Measurements from ENCODE around the gene SYNE4. TPM values are rescaled to one million over a fixed set of nuclear protein-coding genes. Genes with fewer than 3 reads are reported as not detected.

Gene SYNE4
- total and polyA plus RNA-seq, 2 of the 13 experiments (the other 11 are each of a cell fraction or from before 2014, with no cell fraction given) = 13.7 to 23.0 TPM

DNA sequence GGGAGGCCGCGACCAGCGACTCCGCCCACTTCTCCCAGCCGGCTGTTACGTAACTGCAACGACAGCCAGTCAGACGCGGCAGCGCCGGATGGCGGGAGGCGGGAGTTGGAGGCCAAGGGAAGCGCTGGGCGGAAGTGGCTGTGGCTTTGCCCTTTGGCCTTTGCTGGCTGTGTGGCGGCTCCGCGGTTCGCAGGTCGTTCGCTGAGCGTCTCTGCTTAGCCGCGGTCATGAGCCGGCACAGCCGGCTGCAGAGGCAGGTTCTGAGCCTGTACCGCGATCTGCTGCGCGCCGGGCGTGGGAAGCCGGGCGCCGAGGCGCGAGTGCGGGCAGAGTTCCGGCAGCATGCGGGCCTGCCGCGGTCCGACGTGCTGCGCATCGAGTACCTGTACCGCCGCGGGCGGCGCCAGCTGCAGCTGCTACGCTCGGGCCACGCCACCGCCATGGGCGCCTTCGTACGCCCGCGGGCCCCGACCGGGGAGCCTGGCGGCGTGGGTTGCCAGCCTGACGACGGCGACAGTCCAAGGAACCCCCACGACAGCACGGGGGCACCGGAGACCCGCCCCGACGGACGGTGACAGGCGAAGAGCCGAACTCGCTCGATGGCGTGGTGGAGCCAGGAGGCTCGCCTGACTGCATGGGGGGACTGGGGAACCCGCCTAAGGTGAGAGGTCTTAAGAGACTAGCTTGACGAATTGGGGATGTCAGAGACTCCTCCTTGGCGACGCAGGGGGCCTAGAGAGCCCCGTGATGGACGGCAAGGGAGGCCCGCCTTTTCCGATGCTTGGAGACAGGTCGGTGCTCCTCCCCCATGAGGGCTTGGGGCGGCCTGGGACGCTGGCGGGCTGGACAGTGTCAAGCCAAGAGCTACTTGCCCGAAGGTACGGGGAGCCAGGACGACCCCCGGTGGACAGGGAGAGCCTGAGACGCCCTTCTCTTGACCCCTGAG is 13.3 kb downstream of the SYNE4 start, which contains the start of gene SDHAF1 (continued):
- TF ChIP-seq, protein P1, sequence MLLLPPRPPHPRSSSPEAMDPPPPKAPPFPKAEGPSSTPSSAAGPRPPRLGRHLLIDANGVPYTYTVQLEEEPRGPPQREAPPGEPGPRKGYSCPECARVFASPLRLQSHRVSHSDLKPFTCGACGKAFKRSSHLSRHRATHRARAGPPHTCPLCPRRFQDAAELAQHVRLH (CRISPR knock-in tag; IDR thresholded peaks at IDR 0.05; ENCODE audit: borderline replicate concordance, low read depth) = peak; percentile 82; the same call in 1 of the 2 replicates
- TF ChIP-seq SNAI1 (CRISPR knock-in tag; IDR thresholded peaks at IDR 0.05; ENCODE audit: borderline replicate concordance) = no peak
- TF ChIP-seq HNRNPK (IDR thresholded peaks at IDR 0.05; ENCODE audit: low read depth, low read length, poor library complexity, severe bottlenecking) = no peak
- no peak for TF ChIP-seq KAT7 (CRISPR knock-in tag; IDR thresholded peaks at IDR 0.05; ENCODE audit: borderline replicate concordance)
- no peak for TF ChIP-seq ZFYVE20 (CRISPR knock-in tag; IDR thresholded peaks at IDR 0.05; ENCODE audit: borderline replicate concordance, low read depth)
- no peak for TF ChIP-seq ZNF615 (CRISPR knock-in tag; IDR thresholded peaks at IDR 0.05; ENCODE audit: borderline replicate concordance)
- no peak for TF ChIP-seq ZKSCAN8 (CRISPR knock-in tag; IDR thresholded peaks at IDR 0.05; ENCODE audit: borderline replicate concordance)
- TF ChIP-seq U2AF2 (IDR thresholded peaks at IDR 0.05; ENCODE audit: low read depth, low read length) = no peak
- TF ChIP-seq SALL1 (CRISPR knock-in tag; IDR thresholded peaks at IDR 0.05) = peak; percentile 74
- TF ChIP-seq DR1 (CRISPR knock-in tag; IDR thresholded peaks at IDR 0.05) = peak; percentile 62
- TF ChIP-seq EED (CRISPR knock-in tag; IDR thresholded peaks at IDR 0.05) = no peak
- TF ChIP-seq ZNF224 (CRISPR knock-in tag; IDR thresholded peaks at IDR 0.05) = no peak; the same call in 1 of the 2 replicates
- TF ChIP-seq, protein P2, sequence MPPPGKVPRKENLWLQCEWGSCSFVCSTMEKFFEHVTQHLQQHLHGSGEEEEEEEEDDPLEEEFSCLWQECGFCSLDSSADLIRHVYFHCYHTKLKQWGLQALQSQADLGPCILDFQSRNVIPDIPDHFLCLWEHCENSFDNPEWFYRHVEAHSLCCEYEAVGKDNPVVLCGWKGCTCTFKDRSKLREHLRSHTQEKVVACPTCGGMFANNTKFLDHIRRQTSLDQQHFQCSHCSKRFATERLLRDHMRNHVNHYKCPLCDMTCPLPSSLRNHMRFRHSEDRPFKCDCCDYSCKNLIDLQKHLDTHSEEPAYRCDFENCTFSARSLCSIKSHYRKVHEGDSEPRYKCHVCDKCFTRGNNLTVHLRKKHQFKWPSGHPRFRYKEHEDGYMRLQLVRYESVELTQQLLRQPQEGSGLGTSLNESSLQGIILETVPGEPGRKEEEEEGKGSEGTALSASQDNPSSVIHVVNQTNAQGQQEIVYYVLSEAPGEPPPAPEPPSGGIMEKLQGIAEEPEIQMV (CRISPR knock-in tag; IDR thresholded peaks at IDR 0.05; ENCODE audit: low read depth) = no peak
- TF ChIP-seq ZNF18 (CRISPR knock-in tag; IDR thresholded peaks at IDR 0.05; ENCODE audit: insufficient replicate concordance) = no peak
- peak; percentile 88 for TF ChIP-seq MYPOP (CRISPR knock-in tag; IDR thresholded peaks at IDR 0.05)
- peak; percentile 91 for TF ChIP-seq KAT8 (CRISPR knock-in tag; IDR thresholded peaks at IDR 0.05)
- peak; percentile 48; the same call in 1 of the 2 replicates for TF ChIP-seq ZNF337 (CRISPR knock-in tag; IDR thresholded peaks at IDR 0.05; ENCODE audit: borderline replicate concordance, low read depth)
- TF ChIP-seq, protein P3, sequence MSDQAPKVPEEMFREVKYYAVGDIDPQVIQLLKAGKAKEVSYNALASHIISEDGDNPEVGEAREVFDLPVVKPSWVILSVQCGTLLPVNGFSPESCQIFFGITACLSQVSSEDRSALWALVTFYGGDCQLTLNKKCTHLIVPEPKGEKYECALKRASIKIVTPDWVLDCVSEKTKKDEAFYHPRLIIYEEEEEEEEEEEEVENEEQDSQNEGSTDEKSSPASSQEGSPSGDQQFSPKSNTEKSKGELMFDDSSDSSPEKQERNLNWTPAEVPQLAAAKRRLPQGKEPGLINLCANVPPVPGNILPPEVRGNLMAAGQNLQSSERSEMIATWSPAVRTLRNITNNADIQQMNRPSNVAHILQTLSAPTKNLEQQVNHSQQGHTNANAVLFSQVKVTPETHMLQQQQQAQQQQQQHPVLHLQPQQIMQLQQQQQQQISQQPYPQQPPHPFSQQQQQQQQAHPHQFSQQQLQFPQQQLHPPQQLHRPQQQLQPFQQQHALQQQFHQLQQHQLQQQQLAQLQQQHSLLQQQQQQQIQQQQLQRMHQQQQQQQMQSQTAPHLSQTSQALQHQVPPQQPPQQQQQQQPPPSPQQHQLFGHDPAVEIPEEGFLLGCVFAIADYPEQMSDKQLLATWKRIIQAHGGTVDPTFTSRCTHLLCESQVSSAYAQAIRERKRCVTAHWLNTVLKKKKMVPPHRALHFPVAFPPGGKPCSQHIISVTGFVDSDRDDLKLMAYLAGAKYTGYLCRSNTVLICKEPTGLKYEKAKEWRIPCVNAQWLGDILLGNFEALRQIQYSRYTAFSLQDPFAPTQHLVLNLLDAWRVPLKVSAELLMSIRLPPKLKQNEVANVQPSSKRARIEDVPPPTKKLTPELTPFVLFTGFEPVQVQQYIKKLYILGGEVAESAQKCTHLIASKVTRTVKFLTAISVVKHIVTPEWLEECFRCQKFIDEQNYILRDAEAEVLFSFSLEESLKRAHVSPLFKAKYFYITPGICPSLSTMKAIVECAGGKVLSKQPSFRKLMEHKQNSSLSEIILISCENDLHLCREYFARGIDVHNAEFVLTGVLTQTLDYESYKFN (CRISPR knock-in tag; conservative IDR thresholded peaks at IDR 0.05) = peak; percentile 76

All from HepG2 (cell line).